PC-9 (cell line): ENCODE data around the gene SGPP1. TPM values are rescaled to one million over a fixed set of nuclear protein-coding genes. Genes with fewer than 3 reads are reported as not detected.

ENCODE experiments used
- Bru-seq: library from RNA; stranded (reverse); fragments of 400-500 nt; gene quantifications from one replicate; lab custom pipeline; 2021; lab: Mats Ljungman, UMichigan
- BruChase-seq, 2 experiments: library from RNA; stranded (reverse); fragments of 400-500 nt; gene quantifications; one replicate each; lab custom pipeline; 2021; lab: Mats Ljungman, UMichigan
- BruUV-seq: library from RNA; stranded (reverse); fragments of 400-500 nt; replicated peaks from 2 replicates; lab custom pipeline; 2021; lab: Mats Ljungman, UMichigan
- CTCF ChIA-PET: fragments of 300-600 bp; sonication (Branson Sonifier 250); formaldehyde crosslinking; loops from one replicate; lab custom pipeline; 2022; ENCODE audit warnings: antibody characterized with exemption; lab: Charles Lee
- POLR2A ChIA-PET: fragments of 300-600 bp; sonication (Branson Sonifier 250); formaldehyde crosslinking; loops from one replicate; lab custom pipeline; 2022; ENCODE audit warnings: antibody characterized with exemption; ENCODE audit not compliant: unreplicated experiment; lab: Charles Lee
- DNase-seq, 2 experiments: peaks; one replicate each; pipeline versions ENCODE4 v3.0.0 to v3.0.0-alpha.2; 2015 to 2022; ENCODE audit warnings: mixed read lengths in 1 of 2
- H2AFZ ChIP-seq: fragments of 200-600 bp; sonication (generic); 2 replicates; pipeline ENCODE4 v1.8.1; 2017; ENCODE audit warnings: antibody characterized with exemption
- H3F3A ChIP-seq: fragments of 200-600 bp; sonication (generic); 2 replicates; pipeline ENCODE4 v1.8.1; 2017; ENCODE audit warnings: antibody characterized with exemption, mild to moderate bottlenecking, low read depth; ENCODE audit not compliant: insufficient read depth
- H3K27ac ChIP-seq: fragments of 200-600 bp; sonication (generic); 2 replicates; pipeline ENCODE4 v1.6.1; 2016; ENCODE audit warnings: mixed run types
- H3K27me3 ChIP-seq: fragments of 200-600 bp; sonication (generic); 2 replicates; pipeline ENCODE4 v1.6.1; 2016; ENCODE audit warnings: low read depth, mixed run types; ENCODE audit not compliant: insufficient read depth
- H3K36me3 ChIP-seq: fragments of 200-600 bp; sonication (generic); 2 replicates; pipeline ENCODE4 v1.6.1; 2016; ENCODE audit warnings: low read depth, mixed run types
- H3K4me1 ChIP-seq: fragments of 200-600 bp; sonication (generic); replicated peaks from 2 replicates; pipeline ENCODE4 v1.6.1; 2016; ENCODE audit warnings: mixed run types; ENCODE audit not compliant: insufficient read depth
- H3K4me2 ChIP-seq: fragments of 200-600 bp; sonication (generic); 2 replicates; pipeline ENCODE4 v1.6.1; 2017; ENCODE audit warnings: mixed run types
- H3K4me3 ChIP-seq: fragments of 200-600 bp; sonication (generic); 2 replicates; pipeline ENCODE4 v1.6.1; 2016; ENCODE audit warnings: mixed run types
- H3K79me2 ChIP-seq: fragments of 200-600 bp; sonication (generic); 2 replicates; pipeline ENCODE4 v1.6.1; 2017; ENCODE audit warnings: low read depth, mixed run types
- H3K9me2 ChIP-seq: fragments of 200-600 bp; sonication (generic); 2 replicates; pipeline ENCODE4 v1.8.1; 2017; ENCODE audit warnings: mild to moderate bottlenecking; ENCODE audit not compliant: insufficient read depth
- H3K9me3 ChIP-seq: fragments of 200-600 bp; sonication (generic); 2 replicates; pipeline ENCODE4 v1.8.1; 2016; ENCODE audit warnings: low read depth; ENCODE audit not compliant: insufficient read depth
- H4K20me1 ChIP-seq: fragments of 200-600 bp; sonication (generic); 2 replicates; pipeline ENCODE4 v1.8.1; 2017; ENCODE audit not compliant: insufficient read depth
- CTCF ChIP-seq: fragments of 200-600 bp; sonication (generic); conservative IDR thresholded peaks from 2 replicates; pipeline ENCODE4 v1.6.1; 2017; ENCODE audit warnings: mixed run types, antibody characterized with exemption, mild to moderate bottlenecking, moderate library complexity
- EZH2 ChIP-seq: fragments of 200-600 bp; sonication (generic); IDR thresholded peaks from 2 replicates; pipeline ENCODE4 v1.8.0; 2017; ENCODE audit warnings: antibody characterized with exemption, low read depth
- intact Hi-C: fragments of 100-400 bp; cut with micrococcal nuclease; formaldehyde crosslinking; loops from one replicate; pipeline ENCODE4 v1.10.0; 2022; ENCODE audit not compliant: unreplicated experiment
- long read RNA-seq: library from polyadenylated mRNA; stranded (forward); transcript quantifications from one replicate; pipeline ENCODE4 v2.0.0, GENCODE V29; 2022
- total RNA-seq: library from RNA; stranded (reverse); gene quantifications from 2 replicates; pipeline ENCODE4 v1.2.3, GENCODE V29; 2021

SGPP1 gene, protein sequence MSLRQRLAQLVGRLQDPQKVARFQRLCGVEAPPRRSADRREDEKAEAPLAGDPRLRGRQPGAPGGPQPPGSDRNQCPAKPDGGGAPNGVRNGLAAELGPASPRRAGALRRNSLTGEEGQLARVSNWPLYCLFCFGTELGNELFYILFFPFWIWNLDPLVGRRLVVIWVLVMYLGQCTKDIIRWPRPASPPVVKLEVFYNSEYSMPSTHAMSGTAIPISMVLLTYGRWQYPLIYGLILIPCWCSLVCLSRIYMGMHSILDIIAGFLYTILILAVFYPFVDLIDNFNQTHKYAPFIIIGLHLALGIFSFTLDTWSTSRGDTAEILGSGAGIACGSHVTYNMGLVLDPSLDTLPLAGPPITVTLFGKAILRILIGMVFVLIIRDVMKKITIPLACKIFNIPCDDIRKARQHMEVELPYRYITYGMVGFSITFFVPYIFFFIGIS
- 20.6 and 26.7 TPM in 2 replicates for total RNA-seq
- Bru-seq, nascent RNA = percentile 77 among the genes with signal in this experiment
- percentile 80 among the genes with signal in this experiment for BruChase-seq, experiment 1, labeled RNA remaining after a 2-hour chase
- percentile 83 among the genes with signal in this experiment for BruChase-seq, experiment 2, labeled RNA remaining after a 6-hour chase
- long read RNA-seq, transcript SGPP1-201 (3 exons, 3,312 nt) = major isoform, 71 of 78 reads
- long read RNA-seq, partial matches to known transcripts = 0 of 78 reads
- long read RNA-seq, other reads (novel, unspliced or antisense) = 7 of 78 reads

- Histone ChIP-seq H3K27me3 (no peaks in the 10 kb centered on the region), H3K27ac (peak within 1 kb of the TSS; percentile 43), H3K4me3 (peak within 1 kb of the TSS; percentile 83), H3K9me3 (no peaks in the 10 kb centered on the region), H3K79me2 (peaks cover 43% of the 10 kb centered on the region), H4K20me1 (no peaks in the 10 kb centered on the region; the same call in 1 of the 2 replicates), H2AFZ (peak within 1 kb of the TSS; percentile 96), H3K9me2 (no peaks in the 10 kb centered on the region), H3K4me2 (peak within 1 kb of the TSS; percentile 78), H3K36me3 (no peaks in the 10 kb centered on the region), H3F3A (peaks cover 11% of the 10 kb centered on the region), H3K4me1 (peaks cover 28% of the 10 kb centered on the region)
- ChIA-PET CTCF (no interaction called here), POLR2A (no interaction called here)
- no peak; the same call in 1 of the 2 replicates for TF ChIP-seq CTCF
- TF ChIP-seq EZH2 = no peak
- TSS peak; percentile 96 for BruUV-seq
- intact Hi-C loops = loop anchor here (1.0 to 5.0 kb wide), 4 partner anchors 51 to 185 kb away; partner anchors contain the start of genes PPP2R5E and WDR89
- peak; percentile 83 for DNase-seq
Observed at GRCh38 chr14:63727736-63728728, at the start of gene SGPP1. Gene SGPP1, minus strand, starts transcription at chr14:63728065. Its CDS starts 121 bp downstream, at chr14:63727944.

- peak overlapping the region; percentile 5; the same call in 1 of the 2 replicates for H3K4me2 ChIP-seq
- H4K20me1 ChIP-seq = no peaks in the 10 kb centered on the region
- H3K36me3 ChIP-seq = no peaks in the 10 kb centered on the region
- ChIA-PET POLR2A (interaction anchor here (0.5 kb wide), 1 partner anchor 446 kb away, joined by 3 read pairs; no protein-coding TSS in a partner anchor), CTCF (no interaction called here)
- DNase-seq = peak in 1 of 2 experiments; percentile 78
- H2AFZ ChIP-seq = no peak overlapping the region
- no peaks in the 10 kb centered on the region for H3K79me2 ChIP-seq
- no peaks in the 10 kb centered on the region for H3K9me2 ChIP-seq
- no peak overlapping the region for H3K4me3 ChIP-seq
- no peak for TF ChIP-seq CTCF
- no peak for TF ChIP-seq EZH2
- intact Hi-C loops = no loop called here
- H3K27me3 ChIP-seq = no peaks in the 10 kb centered on the region
- peaks cover 16% of the 10 kb centered on the region for H3F3A ChIP-seq
- BruUV-seq = no TSS peak
- peak overlapping the region; percentile 46 for H3K27ac ChIP-seq
- peaks cover 24% of the 10 kb centered on the region for H3K4me1 ChIP-seq
- H3K9me3 ChIP-seq = no peaks in the 10 kb centered on the region
Observed at GRCh38 chr14:63777024-63777423, 49.2 kb upstream of the SGPP1 start.
